B cell (primary cell): ENCODE data around the gene BIRC7. TPM values are rescaled to one million over a fixed set of nuclear protein-coding genes. Genes with fewer than 3 reads are reported as not detected.

Experiments
- ATAC-seq: fragments of 200-7000 bp; cut with Tn5 transposase; one replicate; pipeline ENCODE4 v1.10.0; 2021; ENCODE audit warnings: low read depth, mild to moderate bottlenecking, moderate number of reproducible peaks, moderate library complexity
- CTCF ChIA-PET: fragments of 350-600 bp; sonication (Branson Sonifier 250); formaldehyde crosslinking; loops from one replicate; lab custom pipeline; 2021; ENCODE audit warnings: antibody characterized with exemption, inconsistent platforms; lab: Charles Lee
- POLR2A ChIA-PET: fragments of 350-600 bp; sonication (Branson Sonifier 250); formaldehyde crosslinking; loops from one replicate; lab custom pipeline; 2021; ENCODE audit warnings: antibody characterized with exemption; lab: Charles Lee
- DNase-seq: peaks from one replicate; pipeline ENCODE4 v3.0.0; 2013
- H2AFZ ChIP-seq: 2 replicates; pipeline ENCODE4 v1.6.1; 2012; ENCODE audit warnings: mild to moderate bottlenecking, low read depth, low read length; ENCODE audit not compliant: insufficient read depth, poor library complexity, severe bottlenecking
- H3K27ac ChIP-seq, 2 donors: 1 replicate in 1 of 2; 2 replicates in 1 of 2; pipeline ENCODE4 v1.5.1; 2012 to 2013; ENCODE audit warnings: low read length in 2 of 2, mild to moderate bottlenecking in 2 of 2, moderate library complexity in 1 of 2
- H3K27me3 ChIP-seq, 4 experiments: fragments of 200-600 bp in 1 of 4; sonication (generic) in 1 of 4; replicated peaks in 1 of 4; 1 replicate in 2 of 4; 2 replicates in 2 of 4; pipeline versions ENCODE4 v1.6.1 to v1.7.0; 2013 to 2016; ENCODE audit warnings: low read length in 3 of 4, mild to moderate bottlenecking in 2 of 4, mixed read lengths in 1 of 4, moderate library complexity in 1 of 4; ENCODE audit not compliant: insufficient read depth in 4 of 4, control insufficient read depth in 3 of 4; ENCODE audit errors: control extremely low read depth in 1 of 4
- H3K36me3 ChIP-seq, 2 experiments: replicated peaks in 1 of 2; 1 replicate in 1 of 2; 2 replicates in 1 of 2; pipeline versions ENCODE4 v1.6.1 to v1.7.1; 2013; ENCODE audit warnings: low read length in 1 of 2; ENCODE audit not compliant: insufficient read depth in 2 of 2, control insufficient read depth in 1 of 2; ENCODE audit errors: control extremely low read depth in 1 of 2, extremely low read depth in 1 of 2
- H3K4me1 ChIP-seq, 2 donors: fragments of 200-600 bp in 1 of 2; sonication (generic) in 1 of 2; 1 replicate in 1 of 2; 2 replicates in 1 of 2; pipeline versions ENCODE4 v1.5.1 to v1.6.1; 2013 to 2017; ENCODE audit warnings: low read length in 2 of 2; ENCODE audit not compliant: control insufficient read depth in 2 of 2, insufficient read depth in 2 of 2
- H3K4me2 ChIP-seq: replicated peaks from 2 replicates; pipeline ENCODE3; 2012; ENCODE audit warnings: mild to moderate bottlenecking, low read depth, low read length; ENCODE audit not compliant: poor library complexity, severe bottlenecking
- H3K4me3 ChIP-seq, 5 experiments: fragments of 200-600 bp in 1 of 5; sonication (generic) in 1 of 5; 1 replicate in 3 of 5; 2 replicates in 2 of 5; pipeline versions ENCODE4 v1.5.1 to v1.7.0; 2011 to 2016; ENCODE audit warnings: low read length in 4 of 5, mild to moderate bottlenecking in 4 of 5, low read depth in 2 of 5, control low read depth in 1 of 5, moderate library complexity in 1 of 5; ENCODE audit not compliant: insufficient read depth in 1 of 5; ENCODE audit errors: control extremely low read depth in 1 of 5, extremely low read depth in 1 of 5
- H3K79me2 ChIP-seq: fragments of 200-600 bp; sonication (generic); one replicate; pipeline ENCODE4 v1.6.0; 2016; ENCODE audit warnings: low read length; ENCODE audit not compliant: control insufficient read depth, insufficient read depth
- H3K9ac ChIP-seq: fragments of 200-600 bp; sonication (generic); 2 replicates; pipeline ENCODE4 v1.6.1; 2017; ENCODE audit warnings: mild to moderate bottlenecking, low read length, moderate library complexity
- H3K9me3 ChIP-seq, 3 donors: one replicate each; pipeline versions ENCODE4 v1.6.1 to v1.7.1; 2013; ENCODE audit warnings: low read length in 2 of 3; ENCODE audit not compliant: control insufficient read depth in 2 of 3, insufficient read depth in 1 of 3; ENCODE audit errors: control extremely low read depth in 1 of 3
- H4K20me1 ChIP-seq: 2 replicates; pipeline ENCODE4 v1.6.0; 2012; ENCODE audit warnings: mild to moderate bottlenecking, low read length; ENCODE audit not compliant: insufficient read depth, control insufficient read depth, poor library complexity, severe bottlenecking
- H3K27ac Mint-ChIP-seq: one replicate; pipeline ENCODE4 v1.8.0; 2021; ENCODE audit warnings: mixed read lengths
- H3K27me3 Mint-ChIP-seq: one replicate; pipeline ENCODE4 v1.8.0; 2021; ENCODE audit warnings: mixed read lengths
- H3K4me1 Mint-ChIP-seq: one replicate; pipeline ENCODE4 v1.8.0; 2021; ENCODE audit warnings: mixed read lengths
- H3K4me3 Mint-ChIP-seq: one replicate; pipeline ENCODE4 v1.8.0; 2021; ENCODE audit warnings: mixed read lengths
- H3K9me3 Mint-ChIP-seq: one replicate; pipeline ENCODE4 v1.8.0; 2022; ENCODE audit warnings: mixed read lengths; ENCODE audit not compliant: insufficient read depth
- EZH2 ChIP-seq: IDR thresholded peaks from 2 replicates; pipeline ENCODE4 v1.6.1; 2012; ENCODE audit warnings: borderline replicate concordance, low read depth, mild to moderate bottlenecking, moderate library complexity, low read length; ENCODE audit not compliant: insufficient read depth, poor library complexity, severe bottlenecking
- WGBS: methylation state at CpG from one replicate; pipeline ENCODE4 v1.1.5; 2013; ENCODE audit warnings: missing lambda C conversion rate; ENCODE audit not compliant: insufficient coverage; 5-methylcytosine and 5-hydroxymethylcytosine counted together
- intact Hi-C: fragments of 100-400 bp; cut with micrococcal nuclease; formaldehyde crosslinking; loops from one replicate; pipeline ENCODE4 v1.10.0; 2022
- polyA plus RNA-seq: library from polyadenylated mRNA; depleted of rRNA; stranded (reverse); fragments of >200 nt; gene quantifications from 2 replicates; pipeline ENCODE4 v1.2.3, GENCODE V29; 2012
- total RNA-seq, 2 donors: library from RNA; stranded (reverse); fragments of 120-200 nt in 1 of 2; gene quantifications; 1 replicate in 1 of 2; 2 replicates in 1 of 2; pipeline versions ENCODE4 v1.2.3 to v1.2.4, GENCODE V29; 2013 to 2022
- TF ChIP-seq, protein P1 (sequence below): fragments of 200-600 bp; IDR thresholded peaks from one replicate; pipeline ENCODE4 v1.8.0; 2022; ENCODE audit warnings: antibody characterized with exemption, mild to moderate bottlenecking

The BIRC7 gene
- total and polyA plus RNA-seq, 2 donors (not counting 1 experiment from before 2014, with no cell fraction given), result 0.12 TPM; not detected in 1

DNA sequence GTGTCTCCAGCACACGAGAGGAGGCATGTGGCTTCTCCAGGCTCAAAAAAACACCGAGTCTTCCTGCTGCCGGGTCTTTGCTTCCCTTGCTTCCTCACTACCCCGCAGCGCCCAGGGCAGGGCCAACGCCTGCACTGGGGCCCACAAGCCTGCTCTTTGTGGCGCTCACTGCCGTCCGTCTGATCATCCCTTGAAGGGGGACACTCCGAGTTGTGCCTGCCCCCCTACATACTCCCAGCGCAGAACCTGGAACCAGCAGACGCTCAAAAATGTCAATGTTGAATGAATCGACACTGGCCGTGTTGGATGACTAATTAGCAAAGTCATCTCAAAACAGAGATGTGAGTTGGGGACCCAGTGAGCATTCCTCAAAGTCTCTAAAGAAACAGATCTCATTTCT lies 28.8 kb downstream of the BIRC7 start:
- Mint-ChIP-seq H3K27me3 (peaks cover 35% of the 10 kb centered on the region), H3K4me1 (no peaks in the 10 kb centered on the region), H3K27ac (no peak overlapping the region), H3K9me3 (no peaks in the 10 kb centered on the region), H3K4me3 (no peak overlapping the region)
- intact Hi-C loops, result no loop called here
- Histone ChIP-seq H3K9ac (no peak overlapping the region), H3K27me3 (peaks cover 0 to 20% (median 3%) of the 10 kb centered on the region in 4 experiments), H2AFZ (no peak overlapping the region), H3K79me2 (no peaks in the 10 kb centered on the region), H3K4me1 (no peaks in the 10 kb centered on the region), H3K4me2 (no peak overlapping the region), H3K4me3 (no peak overlapping the region), H3K36me3 (no peaks in the 10 kb centered on the region), H3K27ac (no peak overlapping the region), H4K20me1 (no peaks in the 10 kb centered on the region), H3K9me3 (no peaks in the 10 kb centered on the region)
- DNase-seq (no peak), ATAC-seq (no peak)
- WGBS, result 81% methylated on average over 11 of the region's 14 CpGs
- ChIA-PET POLR2A (no interaction called here), CTCF (no interaction called here)
- TF ChIP-seq, protein P1, sequence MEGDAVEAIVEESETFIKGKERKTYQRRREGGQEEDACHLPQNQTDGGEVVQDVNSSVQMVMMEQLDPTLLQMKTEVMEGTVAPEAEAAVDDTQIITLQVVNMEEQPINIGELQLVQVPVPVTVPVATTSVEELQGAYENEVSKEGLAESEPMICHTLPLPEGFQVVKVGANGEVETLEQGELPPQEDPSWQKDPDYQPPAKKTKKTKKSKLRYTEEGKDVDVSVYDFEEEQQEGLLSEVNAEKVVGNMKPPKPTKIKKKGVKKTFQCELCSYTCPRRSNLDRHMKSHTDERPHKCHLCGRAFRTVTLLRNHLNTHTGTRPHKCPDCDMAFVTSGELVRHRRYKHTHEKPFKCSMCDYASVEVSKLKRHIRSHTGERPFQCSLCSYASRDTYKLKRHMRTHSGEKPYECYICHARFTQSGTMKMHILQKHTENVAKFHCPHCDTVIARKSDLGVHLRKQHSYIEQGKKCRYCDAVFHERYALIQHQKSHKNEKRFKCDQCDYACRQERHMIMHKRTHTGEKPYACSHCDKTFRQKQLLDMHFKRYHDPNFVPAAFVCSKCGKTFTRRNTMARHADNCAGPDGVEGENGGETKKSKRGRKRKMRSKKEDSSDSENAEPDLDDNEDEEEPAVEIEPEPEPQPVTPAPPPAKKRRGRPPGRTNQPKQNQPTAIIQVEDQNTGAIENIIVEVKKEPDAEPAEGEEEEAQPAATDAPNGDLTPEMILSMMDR, result no peak
- TF ChIP-seq EZH2, result no peak

DNA sequence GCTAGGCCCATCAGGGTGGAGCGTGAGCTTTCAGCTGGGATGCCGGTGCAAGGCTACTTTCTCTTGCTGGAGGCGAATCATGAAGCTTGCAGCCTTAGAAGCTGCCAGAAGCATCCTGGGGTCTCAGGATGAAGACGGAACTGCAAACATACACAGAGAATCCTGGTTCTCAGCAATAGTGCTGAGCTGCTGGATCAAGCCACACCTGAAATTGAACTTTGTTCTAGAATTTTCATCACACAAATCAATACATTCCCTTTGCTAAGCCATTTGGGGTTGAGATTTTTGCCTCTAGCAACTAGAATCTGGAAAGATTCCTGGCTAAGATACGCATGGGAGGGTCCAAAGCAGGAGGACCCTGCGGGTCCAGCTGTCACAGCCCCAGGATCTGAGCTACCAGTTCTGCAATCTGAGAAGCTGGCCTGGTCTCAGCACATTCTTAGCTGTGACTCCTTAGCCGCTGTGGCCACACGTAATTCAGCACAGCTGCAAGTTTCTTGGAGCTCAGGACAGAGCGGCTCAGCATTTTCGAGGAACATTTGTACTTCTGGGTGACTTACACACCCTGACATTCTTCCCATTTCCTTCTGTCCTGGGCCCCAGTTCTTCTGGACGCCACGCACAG lies 30.3 kb downstream of the BIRC7 start:
- no peak overlapping the region for H3K9ac ChIP-seq
- ATAC-seq, result no peak
- intact Hi-C loops, result no loop called here
- peaks cover 3% of the 10 kb centered on the region for H3K4me1 Mint-ChIP-seq
- peaks cover 0 to 17% (median 3%) of the 10 kb centered on the region in 4 experiments for H3K27me3 ChIP-seq
- H3K4me3 Mint-ChIP-seq, result no peak overlapping the region
- ChIA-PET CTCF (no interaction called here), POLR2A (no interaction called here)
- no peak overlapping the region for H2AFZ ChIP-seq
- H3K27me3 Mint-ChIP-seq, result peaks cover 35% of the 10 kb centered on the region
- no peak overlapping the region for H3K4me3 ChIP-seq
- no peak overlapping the region for H3K4me2 ChIP-seq
- H3K27ac Mint-ChIP-seq, result no peak overlapping the region
- 81% methylated on average over 12 of the region's 12 CpGs for WGBS
- H3K4me1 ChIP-seq, result no peaks in the 10 kb centered on the region
- TF ChIP-seq, protein P1, result no peak
- no peak for TF ChIP-seq EZH2
- H4K20me1 ChIP-seq, result no peaks in the 10 kb centered on the region
- no peaks in the 10 kb centered on the region for H3K9me3 ChIP-seq
- no peaks in the 10 kb centered on the region for H3K9me3 Mint-ChIP-seq
- H3K36me3 ChIP-seq, result no peaks in the 10 kb centered on the region
- H3K27ac ChIP-seq, result no peak overlapping the region
- DNase-seq, result no peak
- H3K79me2 ChIP-seq, result no peaks in the 10 kb centered on the region
